ENCODE results near the gene P2RY8.
A peak's percentile ranks its signal among the peaks of the same experiment; 100 is the strongest.
"Not testable (repeated sequence)": the region's sequence is repeated elsewhere in the genome, so short reads cannot be mapped to it uniquely, and the experiment has no call there.

P2RY8 gene, protein sequence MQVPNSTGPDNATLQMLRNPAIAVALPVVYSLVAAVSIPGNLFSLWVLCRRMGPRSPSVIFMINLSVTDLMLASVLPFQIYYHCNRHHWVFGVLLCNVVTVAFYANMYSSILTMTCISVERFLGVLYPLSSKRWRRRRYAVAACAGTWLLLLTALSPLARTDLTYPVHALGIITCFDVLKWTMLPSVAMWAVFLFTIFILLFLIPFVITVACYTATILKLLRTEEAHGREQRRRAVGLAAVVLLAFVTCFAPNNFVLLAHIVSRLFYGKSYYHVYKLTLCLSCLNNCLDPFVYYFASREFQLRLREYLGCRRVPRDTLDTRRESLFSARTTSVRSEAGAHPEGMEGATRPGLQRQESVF

DNA sequence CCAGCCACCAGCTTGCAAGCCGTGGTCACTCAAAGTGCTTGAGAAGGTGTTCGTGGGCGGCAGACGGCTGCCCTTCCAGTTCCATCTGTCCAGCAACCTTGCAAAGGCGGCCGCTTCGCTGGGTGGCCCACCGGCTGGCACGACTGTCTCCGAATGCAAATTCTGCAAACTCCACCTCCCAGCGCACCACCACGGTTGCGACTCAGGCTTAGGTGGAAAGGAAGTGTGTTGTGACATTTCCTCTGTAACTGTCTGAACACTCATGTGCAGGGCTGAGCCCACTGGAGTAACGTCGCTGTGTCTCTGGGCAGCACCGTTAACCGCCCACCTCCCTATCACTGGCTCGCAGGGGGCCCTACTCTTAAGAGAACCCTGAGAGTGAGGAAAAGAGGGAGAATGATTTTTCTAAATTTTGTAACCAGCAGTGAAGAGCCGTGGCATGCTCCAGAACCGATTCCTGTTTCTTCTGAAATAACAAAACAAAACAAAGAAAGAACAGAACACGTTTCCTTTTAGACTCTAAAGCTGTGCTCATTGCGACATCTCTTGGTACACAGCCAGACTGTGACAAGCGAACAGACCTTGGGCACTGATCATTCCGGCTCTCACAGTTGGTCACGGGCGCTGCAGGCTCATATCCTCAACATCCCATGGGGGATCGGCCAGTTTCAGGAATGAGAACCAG lies at the start of gene P2RY8:
TSS of gene P2RY8 (minus strand) at position 155 of the 685 bp plus-strand sequence. CDS start 70,627 bp downstream, outside the sequence.
- DNase-seq, result peak; percentile 12

DNA sequence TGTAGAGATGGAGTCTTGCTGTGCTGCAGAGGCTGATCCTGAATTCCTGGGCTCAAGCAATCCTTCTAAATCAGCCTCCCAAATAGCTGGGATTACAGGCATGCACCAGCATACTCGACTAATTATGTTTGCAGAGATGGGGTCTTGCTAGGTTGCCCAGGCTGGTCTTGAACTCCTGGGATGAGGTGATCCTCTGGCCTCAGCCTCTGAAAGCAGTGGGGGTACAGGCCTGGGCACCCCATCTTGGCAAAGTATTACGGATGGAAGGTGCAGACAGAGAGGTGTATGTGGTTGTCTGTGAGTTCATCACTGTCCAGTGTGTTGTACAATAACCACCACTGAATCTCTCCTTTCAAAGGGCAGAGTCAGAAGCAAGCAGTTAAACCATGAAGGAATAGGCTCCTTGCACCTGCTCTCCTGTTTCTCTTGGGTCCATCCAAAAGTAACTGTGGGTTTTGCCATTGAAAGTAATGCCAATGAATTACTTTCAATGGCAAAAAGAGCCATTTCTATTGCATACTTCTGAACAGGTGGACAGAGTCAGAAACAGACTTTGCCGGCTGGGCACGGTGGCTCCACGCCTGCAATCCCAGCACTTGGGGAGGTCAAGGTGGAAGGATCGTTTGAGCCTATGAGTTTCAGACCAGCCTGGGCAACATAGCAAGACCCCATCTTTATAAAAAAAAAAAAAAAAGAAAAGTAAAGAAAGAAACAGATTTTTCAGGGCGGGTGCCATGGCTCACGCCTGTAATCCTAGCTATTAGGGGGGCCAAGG lies 47.4 kb upstream of the P2RY8 start:
- DNase-seq, result no peak

DNA sequence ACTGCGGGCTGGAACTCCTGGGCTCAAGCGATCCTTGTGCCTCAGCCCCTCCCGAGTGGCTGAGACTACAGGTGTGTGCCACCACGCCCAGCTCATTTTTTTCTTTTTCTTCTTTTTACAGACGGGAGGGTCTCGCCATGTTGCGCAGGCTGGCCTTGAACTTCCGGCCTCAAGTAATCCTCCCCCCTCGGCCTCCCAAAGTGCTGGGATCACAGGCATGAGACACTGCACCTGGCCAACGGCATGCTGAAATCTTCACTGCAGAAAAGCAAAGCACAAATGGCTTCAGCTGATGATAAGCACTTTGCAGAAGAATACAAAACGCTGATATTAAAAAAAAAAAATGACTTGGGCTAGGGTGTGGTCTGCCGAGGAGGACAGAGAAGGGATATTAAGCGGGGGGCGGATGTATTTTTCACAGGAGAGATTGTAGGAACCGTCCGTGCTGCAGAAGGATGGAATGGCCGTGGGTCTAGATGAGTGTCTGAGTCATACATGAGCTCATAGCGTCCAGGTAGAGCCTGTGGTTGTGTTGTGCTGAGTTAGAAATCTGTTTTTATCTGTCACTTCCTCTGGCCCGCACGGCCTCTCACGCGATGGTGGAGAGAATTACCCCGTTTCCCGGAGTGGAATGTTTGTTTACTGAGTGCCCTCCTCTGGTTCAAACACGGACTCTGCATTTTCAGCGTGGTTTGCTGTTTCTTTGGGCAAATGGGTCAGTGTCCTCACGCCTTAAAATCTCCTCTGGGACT lies 45.9 kb upstream of the P2RY8 start:
- DNase-seq, result no peak

DNA sequence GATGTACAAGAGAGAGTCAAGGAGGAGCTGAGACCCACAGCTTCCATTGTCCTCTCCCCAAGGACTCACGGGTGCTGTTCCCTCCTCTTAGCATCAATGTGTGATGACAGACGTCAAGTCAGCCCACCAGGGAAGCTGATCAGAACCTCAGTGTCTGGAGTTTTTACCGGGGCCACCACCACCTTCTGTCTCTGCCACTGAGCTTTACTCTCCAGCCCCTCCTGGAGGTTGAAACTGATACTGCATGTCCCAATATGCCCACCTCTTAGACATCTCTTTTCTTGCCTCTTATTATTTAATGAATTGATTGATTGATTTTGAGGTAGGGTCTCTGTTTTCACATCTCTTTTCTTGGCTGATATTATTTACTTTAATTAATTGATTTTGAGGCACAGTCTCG lies 44.1 kb upstream of the P2RY8 start:
- peak; percentile 47 for DNase-seq

DNA sequence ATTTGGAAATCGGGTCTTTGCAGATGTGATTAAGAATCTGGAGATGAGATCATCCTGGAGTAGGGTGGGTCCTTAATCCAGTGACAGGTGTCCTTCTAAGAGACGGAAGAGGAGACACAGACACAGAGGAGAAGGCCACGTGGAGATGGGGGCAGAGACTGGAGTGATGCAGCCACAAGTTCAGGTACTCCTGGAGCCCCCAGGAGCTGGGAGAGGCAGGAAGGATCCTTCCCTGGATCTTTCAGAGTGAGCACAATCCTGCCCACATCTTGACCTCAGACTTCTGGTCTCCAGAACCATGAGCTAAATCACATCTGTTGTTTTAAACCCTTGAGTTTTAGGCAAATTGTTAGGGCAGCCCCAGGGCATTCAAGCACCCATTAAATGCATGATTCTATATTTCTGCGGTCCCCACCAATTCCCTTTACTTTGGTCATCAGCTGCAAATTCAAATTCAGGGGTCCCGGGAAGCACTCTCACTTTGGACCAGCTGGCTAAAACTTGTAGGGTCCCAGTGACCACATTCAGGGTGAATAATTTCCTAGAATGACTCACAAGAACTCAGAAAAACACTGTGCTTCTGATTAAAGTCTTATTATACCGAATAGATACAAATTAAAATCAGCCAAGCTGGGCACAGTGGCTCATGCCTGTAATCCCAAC lies 41.7 kb upstream of the P2RY8 start:
- DNase-seq, result no peak

DNA sequence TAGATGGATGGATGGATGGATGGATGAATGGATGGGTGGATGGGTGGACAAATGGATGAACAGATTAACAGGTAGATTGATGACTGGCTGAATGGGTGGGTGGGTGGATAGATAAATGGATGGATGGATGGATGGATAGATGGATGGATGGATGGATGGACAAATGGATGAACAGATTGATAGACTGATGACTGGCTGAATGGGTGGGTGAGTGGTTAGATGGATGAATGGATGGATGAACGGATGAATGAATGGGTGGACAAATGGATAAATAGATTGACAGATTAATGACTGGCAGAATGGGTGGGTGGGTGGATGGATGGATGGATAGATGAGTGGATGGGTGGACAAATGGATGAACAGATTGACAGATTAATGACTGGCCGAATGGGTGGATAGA lies 40.9 kb upstream of the P2RY8 start:
- DNase-seq, result no peak

DNA sequence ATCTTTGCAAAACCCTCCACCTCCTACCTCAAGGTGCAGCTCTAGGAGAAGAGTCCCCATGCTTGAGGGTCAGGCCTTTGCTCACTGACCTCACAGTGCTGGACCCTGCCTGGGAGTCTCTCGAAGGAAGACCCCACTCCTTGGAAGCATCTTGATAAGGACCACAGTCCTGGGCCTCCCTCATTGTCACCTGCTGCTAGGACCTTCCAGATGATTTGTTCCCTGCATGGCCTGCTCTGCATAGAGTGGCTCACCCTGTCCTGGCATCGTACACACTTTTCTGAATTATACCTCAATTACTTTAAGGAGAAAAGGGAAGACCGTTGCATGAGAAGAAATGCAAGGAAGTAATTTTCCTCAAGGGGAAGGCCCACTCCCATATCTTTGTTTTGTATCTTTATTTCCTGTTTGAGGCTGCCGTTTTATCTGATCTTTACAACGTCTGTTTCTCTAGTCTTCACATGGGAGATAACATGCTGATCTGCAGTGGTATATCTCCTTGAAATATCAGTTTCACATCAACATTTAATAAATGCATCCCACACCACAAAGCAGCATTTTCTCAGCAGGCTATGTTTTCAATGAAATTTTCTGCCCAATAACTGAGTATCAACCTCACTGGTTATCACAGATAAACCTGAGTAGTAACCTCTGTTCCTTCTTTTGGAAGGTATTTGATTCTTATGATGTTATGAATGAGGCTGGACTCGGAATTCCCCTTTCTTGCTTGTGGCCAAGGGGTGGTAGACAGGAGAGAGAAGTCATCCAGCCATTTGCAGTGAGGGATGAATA lies 39.4 kb upstream of the P2RY8 start:
- no peak for DNase-seq

DNA sequence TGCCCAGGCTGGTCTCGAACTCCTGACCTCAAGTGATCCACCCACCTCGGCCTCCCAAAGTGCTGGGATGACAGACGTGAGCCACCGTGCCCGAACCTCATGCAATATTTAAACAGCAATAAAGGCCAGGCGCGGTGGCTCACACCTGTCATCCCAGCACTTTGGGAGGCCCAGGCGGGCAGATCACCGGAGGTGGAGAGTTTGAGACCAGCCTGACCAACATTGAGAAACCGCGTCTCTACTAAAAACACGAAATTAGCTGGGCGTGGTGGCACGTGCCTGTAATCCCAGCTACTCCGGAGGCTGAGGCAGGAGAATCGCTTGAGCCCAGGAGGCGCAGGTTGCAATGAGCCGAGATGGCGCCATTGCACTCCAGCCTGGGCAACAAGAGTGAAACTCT lies 37.2 kb upstream of the P2RY8 start:
- not testable (repeated sequence) for DNase-seq

DNA sequence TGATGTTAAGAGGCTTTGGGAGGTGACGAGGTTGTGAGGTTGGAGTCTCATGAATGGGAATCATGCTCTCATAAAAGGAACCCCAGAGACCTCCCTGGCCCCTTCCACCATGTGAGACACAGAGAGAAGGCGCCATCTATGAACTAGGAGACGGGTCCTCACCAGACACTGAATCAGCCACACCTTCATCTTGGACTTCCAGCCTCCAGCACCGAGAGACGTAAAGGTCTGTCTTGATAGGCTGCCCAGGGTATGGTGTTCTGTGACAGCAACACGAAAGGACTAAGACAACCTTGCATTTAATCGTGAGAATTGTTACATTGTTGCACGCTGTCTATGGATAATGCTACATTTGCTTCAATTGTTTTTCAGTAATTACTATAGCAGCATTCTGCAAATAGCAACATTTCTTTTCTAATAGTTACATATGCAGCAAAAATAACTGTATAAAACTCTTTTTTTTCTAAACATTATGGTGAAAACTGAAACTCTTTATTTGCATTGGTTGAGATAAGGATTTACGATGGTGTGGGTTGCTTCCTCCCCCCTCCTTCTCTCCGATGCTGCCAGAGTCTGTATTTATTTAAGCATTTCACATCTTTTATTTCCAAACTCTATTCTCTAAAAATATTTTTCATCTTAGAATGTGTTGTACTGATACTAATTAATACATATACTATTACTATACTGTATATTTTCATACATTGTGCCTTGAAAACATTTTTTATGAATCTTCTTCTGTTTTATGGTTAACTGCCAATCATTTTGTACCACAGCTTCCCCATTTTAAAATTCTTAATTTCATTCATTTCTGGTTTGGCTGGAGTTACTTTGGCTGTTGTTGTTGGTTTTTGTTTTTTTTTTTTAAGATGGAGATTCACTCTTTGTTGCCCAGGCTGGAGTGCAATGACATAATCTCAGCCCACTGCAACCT lies 28.0 kb upstream of the P2RY8 start:
- no peak for DNase-seq

DNA sequence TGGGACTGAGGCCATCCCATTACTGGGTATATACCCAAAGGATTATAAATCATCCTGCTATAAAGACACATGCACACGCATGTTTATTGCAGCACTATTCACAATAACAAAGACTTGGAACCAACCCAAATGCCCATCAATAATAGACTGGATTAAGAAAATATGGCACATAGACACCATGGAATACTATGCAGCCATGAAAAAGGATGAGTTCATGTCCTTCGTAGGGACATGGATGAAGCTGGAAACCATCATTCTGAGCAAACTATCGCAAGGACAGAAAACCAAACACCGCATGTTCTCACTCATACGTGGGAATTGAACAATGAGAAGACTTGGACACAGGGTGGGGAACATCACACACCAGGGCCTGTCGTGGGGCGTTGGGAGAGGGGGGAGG lies 27.1 kb upstream of the P2RY8 start:
- not testable (repeated sequence) for DNase-seq

DNA sequence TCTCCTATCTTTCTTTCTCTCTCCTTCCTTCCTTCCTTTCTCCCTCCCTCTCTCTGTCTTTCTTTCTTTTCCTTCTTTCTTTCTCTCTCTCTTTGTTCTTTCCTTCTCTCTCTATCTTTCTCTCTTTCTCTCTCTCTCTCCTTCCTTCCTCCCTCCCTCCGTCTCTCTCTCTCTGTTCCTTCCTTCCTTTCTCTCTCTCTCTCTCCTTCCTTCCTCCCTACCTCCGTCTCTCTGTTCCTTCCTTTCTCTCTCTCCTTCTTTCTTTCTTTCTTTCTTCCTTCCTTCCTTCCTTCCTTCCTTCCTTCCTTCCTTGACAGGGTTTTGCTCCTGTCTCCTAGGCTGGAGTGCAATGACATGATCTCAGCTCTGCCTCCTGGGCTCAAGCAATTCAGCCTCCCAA lies 24.2 kb upstream of the P2RY8 start:
- no peak for DNase-seq

DNA sequence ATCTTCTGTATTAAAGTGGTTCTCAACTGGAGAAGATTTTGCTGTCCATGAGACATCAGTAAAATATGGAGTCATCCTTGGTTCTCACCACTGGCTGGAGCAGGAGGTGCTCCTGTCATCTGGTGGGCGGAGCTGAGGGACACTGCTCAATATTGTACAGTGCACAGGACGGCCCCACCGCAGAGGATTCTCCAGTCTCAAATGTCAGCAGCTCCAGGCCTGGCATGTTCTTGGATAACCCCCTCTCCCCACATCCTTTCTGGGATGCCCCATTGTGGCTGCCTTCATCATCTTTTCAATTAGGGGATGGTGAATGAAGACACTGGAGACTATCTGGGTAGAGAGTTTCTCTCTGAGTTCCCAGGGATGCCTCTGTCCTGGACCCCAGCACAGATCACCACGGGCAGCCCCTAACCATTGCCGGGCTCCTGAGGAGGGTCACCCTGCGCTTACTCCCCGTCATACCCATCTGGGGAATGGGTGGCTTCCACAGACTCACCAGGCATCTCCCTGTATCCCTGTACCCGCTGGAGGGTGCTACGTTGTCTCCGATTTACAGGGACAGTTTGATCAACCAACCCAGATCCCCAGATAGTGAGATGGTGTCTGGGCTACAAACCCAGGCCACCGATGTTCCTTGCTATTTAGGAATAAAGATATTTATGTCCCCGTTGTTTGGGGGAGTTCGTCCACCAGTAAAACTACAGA lies 21.9 kb upstream of the P2RY8 start:
- DNase-seq, result no peak

DNA sequence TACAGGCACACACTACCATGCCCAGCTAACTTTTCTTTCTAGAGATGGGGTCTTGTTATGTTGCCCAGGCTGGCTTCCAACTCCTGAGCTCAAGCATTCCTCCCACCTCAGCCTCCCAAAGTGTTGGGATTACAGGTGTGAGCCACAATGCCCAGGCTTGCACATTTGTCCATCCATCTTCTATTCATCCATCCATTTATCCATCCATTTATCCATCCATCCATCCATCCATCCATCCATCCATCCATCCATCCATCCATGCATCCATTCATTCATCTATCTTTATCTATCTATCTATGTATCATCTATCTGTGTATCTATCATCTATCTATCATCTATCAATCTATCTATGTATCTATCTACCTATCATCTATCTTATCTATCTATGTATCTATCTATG lies 20.5 kb upstream of the P2RY8 start:
- DNase-seq, result not testable (repeated sequence)

DNA sequence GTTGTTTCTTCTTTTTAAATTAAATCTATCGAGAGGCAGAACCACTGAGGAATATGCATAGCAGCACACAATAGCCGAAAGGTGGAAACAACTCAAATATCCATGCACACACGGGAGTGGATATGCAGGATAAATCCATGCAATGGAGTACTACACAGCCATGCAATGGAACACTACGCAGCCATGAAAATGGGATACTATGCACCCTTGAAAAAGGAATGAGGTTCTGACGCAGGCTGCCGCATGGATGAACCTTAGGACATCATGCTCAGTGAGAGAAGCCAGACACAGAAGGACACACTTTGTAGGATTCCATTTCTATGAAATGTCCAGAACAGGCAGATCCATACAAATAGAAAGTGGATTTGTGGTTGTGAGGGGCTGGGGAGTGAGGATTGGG lies 18.4 kb upstream of the P2RY8 start:
- no peak for DNase-seq

DNA sequence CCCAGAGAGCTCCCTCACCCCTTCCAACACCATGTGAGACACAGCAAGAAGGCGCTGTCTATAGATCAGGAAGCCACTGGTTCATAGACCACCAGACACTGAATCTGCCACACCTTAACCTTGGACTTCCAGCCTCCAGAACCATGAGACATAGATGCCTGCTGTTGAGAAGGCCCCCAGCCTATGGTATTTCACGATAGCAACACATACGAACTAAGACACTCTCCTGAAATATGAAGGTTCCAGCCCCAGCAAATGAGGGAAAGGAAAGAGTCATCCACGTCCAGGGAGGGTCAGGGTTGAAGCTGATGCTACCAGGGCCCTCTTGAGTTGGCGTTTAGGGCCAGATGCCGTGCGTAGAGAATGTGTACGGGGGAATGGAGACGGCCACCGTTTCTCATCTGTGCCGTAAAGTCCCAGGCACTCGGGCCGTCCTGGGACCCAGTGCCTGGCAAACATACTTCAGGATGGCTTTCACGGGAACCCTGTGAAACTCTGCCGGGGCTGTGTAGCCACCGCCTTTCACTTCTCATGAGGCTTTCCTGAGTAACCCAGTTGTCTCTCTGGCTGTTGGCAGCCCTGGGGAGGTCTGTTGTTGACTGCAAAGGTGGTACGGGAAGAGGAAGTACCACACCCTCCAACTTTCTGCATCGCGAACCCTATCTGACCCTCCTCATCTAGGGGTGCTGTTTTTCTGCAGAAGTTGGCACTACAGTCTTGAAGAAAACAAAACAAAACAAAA lies 17.7 kb upstream of the P2RY8 start:
- no peak for DNase-seq

DNA sequence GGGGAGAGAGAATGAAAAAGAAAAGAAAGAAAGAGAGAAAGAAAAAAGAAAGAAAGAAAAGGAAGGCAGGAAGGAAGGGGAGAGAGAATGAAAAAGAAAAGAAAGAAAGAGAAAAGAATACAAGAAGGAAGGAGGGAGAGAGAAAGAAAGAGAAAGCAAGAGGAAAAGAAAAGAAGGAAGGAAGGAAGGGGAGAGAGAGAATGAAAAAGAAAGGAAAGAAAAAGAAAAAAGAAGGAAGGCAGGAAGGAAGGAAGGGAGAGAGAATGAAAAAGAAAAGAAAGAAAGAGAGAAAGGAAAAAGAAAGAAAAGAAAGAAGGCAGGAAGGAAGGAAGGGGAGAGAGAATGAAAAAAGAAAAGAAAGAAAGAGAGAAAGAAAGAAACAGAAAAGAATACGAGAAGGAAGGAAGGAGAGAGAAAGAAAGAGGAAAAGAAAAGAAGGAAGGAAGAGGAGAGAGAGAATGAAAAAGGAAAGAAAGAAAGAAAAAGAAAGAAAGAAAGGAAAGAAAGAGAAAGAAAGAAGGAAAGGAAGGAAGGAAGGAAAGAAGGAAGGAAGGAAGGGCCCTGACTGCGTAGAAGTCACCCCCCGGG lies 15.1 kb upstream of the P2RY8 start:
- no peak for DNase-seq

DNA sequence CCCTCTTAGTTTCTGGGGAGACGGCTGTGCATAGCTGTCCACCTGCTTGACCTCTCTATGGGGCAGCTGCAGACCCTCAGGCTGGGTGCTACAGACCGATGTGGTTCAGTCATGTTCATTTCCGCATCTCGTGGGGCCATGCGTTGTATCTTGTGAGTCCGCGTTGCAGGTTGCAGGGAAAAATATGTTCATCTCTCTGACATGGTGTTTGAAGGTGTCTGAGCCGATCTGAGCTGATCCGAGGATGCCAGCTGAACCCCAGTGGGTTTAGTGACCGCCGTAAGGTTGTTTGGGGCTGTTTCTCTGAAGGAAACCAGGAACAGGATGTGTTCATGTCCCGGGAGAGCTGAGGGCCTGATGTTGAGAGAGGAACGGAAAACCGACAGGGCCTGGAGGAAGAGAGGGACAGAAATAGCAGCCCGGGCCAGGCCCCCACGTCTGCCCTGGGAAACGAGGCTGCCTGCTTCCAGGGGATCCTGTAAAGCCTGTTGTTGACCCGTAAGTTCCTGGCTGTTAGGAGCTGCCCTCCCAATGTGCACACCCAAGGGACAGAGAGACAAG lies 9.8 kb upstream of the P2RY8 start:
- no peak for DNase-seq

DNA sequence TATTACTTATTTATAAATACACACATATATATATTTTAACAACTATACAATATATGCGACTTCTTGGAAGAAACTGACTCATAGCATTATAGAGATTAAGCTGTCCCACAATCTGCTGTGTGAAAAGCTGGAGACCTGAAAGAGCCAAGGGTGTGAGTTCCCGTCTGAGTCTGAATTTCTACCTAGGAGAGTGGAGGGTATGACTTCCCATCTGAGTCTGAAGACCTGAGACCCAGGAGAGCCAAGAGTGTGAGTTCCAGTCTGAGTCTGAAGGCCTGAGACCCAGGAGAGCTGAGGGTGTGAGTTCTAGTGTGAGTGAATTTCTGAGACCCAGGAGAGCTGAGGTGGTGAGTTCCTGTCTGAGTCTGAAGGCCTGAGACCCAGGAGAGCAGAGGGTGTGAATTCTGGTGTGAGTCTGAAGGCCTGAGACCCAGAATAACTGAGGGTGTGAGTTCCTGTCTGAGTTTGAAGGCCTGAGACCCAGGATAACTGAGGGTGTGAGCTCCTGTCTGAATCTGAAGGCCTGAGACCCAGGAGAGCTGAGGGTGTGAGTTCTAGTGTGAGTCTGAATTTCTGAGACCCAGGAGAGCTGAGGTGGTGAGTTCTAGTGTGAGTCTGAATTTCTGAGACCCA lies 8.9 kb upstream of the P2RY8 start:
- DNase-seq, result no peak

Data from NCI-H2171 treated with DMSO at 0.1 percent for 48 hours (cell line).